Urinary bladder (tissue), 4 donors: Measurements from ENCODE around the gene LGMN. TPM values are rescaled to one million over a fixed set of nuclear protein-coding genes. Genes with fewer than 3 reads are reported as not detected.
"Not testable (repeated sequence)": the region's sequence is repeated elsewhere in the genome, so short reads cannot be mapped to it uniquely, and the experiment has no call there.

Experiments used
- DNase-seq: peaks from one replicate; pipeline ENCODE4 v3.0.0-alpha.2; 2015; ENCODE audit errors: extremely low spot score
- H3K27ac ChIP-seq: one replicate; pipeline ENCODE4 v1.5.1; 2013; ENCODE audit warnings: low read depth, mild to moderate bottlenecking, moderate library complexity
- H3K36me3 ChIP-seq: one replicate; pipeline ENCODE4 v1.6.1; 2013; ENCODE audit warnings: mild to moderate bottlenecking, moderate library complexity; ENCODE audit not compliant: insufficient read depth
- H3K4me1 ChIP-seq: one replicate; pipeline ENCODE4 v1.6.1; 2013; ENCODE audit warnings: mild to moderate bottlenecking, moderate library complexity; ENCODE audit not compliant: insufficient read depth
- H3K4me3 ChIP-seq: one replicate; pipeline ENCODE4 v1.5.1; 2013; ENCODE audit warnings: low read depth, low read length
- WGBS: extraction: QIAGEN DNeasy Blood & Tissue Kit; methylation state at CpG from one replicate; pipeline ENCODE4 v1.1.7; 2013; 5-methylcytosine and 5-hydroxymethylcytosine counted together
- polyA plus RNA-seq: library from polyadenylated mRNA; stranded (reverse); fragments of 200-250 nt; gene quantifications from one replicate; pipeline ENCODE4 v1.2.3, GENCODE V29; 2013
- total RNA-seq: library from RNA; depleted of rRNA; stranded (reverse); fragments of >200 nt; gene quantifications from one replicate; pipeline ENCODE4 v1.2.3, GENCODE V29; 2014
- donor health status: healthy with polysubstance abuse.
- donor health status: healthy.

The LGMN gene
- total and polyA plus RNA-seq, 2 donors: 76.5 to 131 TPM

DNA sequence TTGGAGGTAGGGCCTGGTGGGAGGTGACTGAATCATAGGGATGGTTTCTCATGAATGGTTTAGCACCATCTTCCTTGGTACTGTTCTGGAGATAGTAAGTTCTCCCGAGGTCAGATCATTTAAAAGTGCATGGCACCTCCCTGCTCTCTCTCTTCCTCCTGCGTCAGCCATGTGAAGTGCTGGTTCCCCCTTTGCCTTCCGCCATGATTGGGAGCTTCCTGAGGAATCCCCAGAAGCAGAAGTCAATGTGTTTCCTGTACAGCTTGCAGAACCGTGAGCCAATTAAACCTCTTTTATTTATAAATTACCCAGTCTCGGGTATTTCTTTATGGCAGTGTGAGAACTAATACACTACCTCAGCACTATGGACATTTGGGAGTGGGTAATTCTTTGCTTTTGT lies 4.8 kb upstream of the LGMN start:
- Histone ChIP-seq H3K4me3 (no peak overlapping the region), H3K4me1 (no peaks in the 10 kb centered on the region), H3K27ac (no peak overlapping the region), H3K36me3 (no peaks in the 10 kb centered on the region)
- no peak for DNase-seq
- WGBS: 70% methylated on average over 5 of the region's 5 CpGs

DNA sequence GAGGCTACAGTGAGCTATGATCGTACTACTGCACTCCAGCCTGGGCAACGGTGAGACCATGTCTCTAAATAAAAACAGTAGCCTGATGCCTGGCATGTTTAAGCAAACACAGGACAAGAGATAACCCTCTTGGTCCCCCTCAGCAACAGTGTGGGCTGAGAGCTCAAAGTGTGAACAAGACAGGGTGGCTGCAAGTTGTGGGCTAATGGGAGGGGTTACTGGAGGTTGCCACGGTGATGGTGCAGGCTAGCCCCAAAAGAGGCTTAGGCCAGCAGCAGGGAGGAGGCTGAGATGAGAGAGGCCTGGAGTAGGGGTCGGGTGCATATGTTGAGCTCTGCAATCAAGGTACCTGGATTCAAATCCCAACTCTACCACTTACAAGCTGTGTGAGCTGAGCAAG lies 3.4 kb upstream of the LGMN start:
- no peak for DNase-seq
- no peak overlapping the region for H3K27ac ChIP-seq
- whole genome bisulfite sequencing: 57% methylated on average over 4 of the region's 4 CpGs
- no peaks in the 10 kb centered on the region for H3K4me1 ChIP-seq
- H3K4me3 ChIP-seq: no peak overlapping the region
- no peaks in the 10 kb centered on the region for H3K36me3 ChIP-seq

DNA sequence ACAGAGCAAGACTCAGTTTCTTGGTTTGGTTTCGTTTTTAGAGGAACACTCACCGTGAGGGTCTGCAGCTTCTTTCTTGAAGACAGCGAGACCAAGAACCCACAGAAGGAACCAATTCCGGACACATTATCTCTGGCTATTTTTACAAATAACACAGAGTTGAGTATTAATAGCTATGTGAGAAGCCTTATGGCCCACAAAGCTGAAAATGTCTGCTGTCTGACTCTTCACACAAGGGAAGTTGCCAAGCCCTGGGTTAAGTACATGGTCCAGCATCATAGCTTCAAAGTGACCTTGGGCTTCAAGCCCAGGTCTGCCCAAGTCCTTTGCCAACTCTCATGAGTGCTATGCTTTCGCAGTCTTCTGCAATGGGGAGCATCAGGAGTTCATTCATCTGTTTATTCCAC lies 2.6 kb upstream of the LGMN start:
- Histone ChIP-seq H3K4me3 (no peak overlapping the region), H3K36me3 (no peaks in the 10 kb centered on the region), H3K27ac (no peak overlapping the region), H3K4me1 (no peaks in the 10 kb centered on the region)
- no peak for DNase-seq
- WGBS: 75% methylated on average over 5 of the region's 5 CpGs

DNA sequence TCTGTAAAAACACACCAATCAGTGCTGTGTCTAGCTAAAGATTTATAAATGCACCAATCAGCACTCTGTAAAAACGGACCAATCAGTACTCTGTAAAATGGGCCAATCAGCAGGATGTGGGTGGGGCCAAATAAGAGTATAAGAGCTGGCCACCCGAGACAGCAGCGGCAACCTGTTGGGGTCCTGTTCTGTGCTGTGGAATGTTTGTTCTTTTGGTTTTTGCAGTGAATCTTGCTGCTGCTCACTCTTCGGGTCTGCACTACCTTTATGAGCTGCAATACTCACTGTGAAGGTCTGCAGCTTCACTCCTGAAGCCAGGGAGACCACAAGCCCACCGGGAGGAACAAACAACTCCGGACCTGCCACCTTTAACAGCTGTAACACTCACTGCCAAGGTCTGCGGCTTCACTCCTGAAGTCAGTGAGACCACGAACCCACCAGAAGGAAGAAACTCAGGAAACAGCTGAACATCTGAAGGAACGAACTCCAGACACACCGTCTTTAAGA lies 1.8 kb upstream of the LGMN start:
- not testable (repeated sequence) for H3K27ac ChIP-seq, DNase-seq, H3K4me3 ChIP-seq, H3K4me1 ChIP-seq, H3K36me3 ChIP-seq
- WGBS: 83% methylated on average over 10 of the region's 10 CpGs

DNA sequence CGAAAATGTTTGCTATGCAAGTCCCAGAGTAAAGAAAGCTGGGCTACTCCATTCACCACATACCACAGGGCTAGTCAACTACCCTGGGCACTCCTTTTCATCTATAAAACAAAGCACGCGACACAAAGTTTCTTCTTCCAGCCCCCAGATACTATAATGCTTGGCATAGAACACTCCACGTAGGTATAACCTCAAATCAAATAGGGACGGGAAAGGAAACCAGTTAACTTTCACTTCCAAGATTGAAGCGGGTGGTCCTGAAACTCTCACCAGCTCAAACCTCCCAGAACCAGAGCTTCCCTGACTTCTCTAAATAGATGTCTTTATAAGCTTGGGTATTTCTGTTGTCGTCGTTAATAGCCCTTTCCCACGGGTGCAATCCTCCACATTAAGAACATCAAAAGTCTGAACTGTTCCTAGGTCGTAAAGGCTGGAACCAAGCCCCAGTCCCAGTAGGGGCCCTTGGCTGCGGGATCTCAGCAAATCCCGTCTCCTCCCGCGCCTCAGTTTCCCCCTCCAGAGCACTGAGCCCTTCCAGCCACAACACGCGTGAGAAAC lies 647 bp downstream of the LGMN start:
- Histone ChIP-seq H3K4me1 (no peaks in the 10 kb centered on the region), H3K4me3 (peak overlapping the region; percentile 72), H3K27ac (peak overlapping the region; percentile 77), H3K36me3 (no peaks in the 10 kb centered on the region)
- 3% methylated on average over 16 of the region's 16 CpGs for WGBS
- DNase-seq: no peak

DNA sequence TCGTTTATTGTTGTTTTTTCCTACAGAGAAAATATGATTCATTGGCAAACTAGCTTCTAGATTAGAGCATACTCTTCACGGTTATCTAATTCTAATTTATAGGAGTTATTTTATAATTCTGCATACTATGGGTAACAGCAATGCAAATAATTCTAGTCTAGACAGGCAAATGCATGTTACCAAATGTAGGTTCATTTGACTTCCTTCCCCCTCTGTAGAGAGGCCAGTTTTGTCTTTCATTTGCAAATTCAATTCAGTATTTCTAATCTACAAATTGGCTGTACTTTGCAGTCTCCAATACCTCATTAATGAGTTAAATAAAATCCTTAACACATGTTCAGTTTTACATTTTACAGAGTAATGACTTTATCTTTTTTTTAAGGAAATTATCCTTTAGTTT lies 4.2 kb downstream of the LGMN start:
- 63% methylated on average over 2 of the region's 2 CpGs for WGBS
- H3K4me1 ChIP-seq: no peaks in the 10 kb centered on the region
- no peak overlapping the region for H3K4me3 ChIP-seq
- no peak overlapping the region for H3K27ac ChIP-seq
- no peak for DNase-seq
- H3K36me3 ChIP-seq: no peaks in the 10 kb centered on the region

DNA sequence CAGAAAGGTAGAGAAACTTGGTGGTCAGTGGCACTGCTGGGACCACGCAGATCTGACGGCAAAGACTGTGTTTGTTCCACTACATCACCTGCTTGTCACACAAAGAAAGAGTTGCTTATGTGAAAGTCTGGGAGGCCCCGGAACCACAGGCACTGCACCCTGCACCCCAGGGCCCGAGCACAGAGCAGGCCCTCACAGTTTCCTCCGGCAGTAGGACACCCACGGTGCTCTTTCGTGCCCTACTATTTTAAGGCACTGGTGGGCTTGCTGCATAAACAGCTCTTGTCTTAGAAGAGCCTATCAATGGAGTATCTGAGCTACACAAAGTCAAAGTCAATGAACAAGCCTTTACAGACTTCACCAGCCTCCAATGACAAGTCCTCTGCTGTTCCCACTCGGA lies 8.0 kb downstream of the LGMN start:
- Histone ChIP-seq H3K36me3 (no peaks in the 10 kb centered on the region), H3K4me3 (no peak overlapping the region), H3K27ac (no peak overlapping the region), H3K4me1 (no peaks in the 10 kb centered on the region)
- WGBS: 92% methylated on average over 8 of the region's 8 CpGs
- no peak for DNase-seq

DNA sequence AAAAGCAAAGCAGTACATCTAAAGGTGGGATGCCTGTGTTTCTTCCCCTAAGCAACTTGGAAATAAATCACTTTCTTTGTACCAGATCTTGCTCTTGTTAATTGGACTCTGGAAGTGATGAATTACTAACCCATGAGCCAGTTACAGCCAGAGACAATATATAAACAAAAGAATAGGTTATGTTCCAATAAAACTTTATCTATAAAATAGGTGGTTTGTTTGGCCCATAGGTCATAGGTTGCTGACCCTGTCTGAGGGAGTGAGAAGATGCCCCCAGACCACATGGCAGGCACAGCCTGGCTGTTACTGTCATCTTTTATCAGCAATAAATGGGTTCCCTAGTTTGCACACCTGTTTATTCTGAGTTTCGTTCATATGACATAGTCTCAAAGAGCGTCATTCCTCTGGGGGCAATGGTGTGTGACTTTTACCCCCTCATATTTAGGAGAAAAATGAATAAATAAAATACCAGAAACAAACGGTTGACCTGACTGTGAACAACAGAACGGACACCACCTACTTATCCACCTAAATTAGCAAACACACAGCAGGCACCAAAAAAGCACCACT lies 10.7 kb downstream of the LGMN start:
- DNase-seq: no peak

DNA sequence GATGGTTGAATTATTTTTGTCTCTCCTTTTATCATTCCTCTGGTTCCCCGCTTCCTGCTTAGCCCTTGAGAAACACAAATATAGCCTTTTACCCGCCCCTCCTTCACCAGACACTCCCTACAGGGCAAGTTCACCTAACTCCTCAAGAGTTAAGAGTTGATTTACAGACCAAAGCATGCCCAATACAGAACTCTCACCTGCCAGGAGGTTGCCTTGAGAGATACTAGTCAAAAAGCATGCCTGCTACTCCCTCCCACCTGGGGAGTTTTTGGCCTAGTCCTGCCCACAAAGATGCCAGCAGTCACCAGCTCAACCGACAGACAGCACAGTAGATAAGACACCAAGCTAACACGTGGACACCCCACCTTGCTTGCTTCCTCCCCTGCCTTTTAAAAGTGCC lies 11.2 kb downstream of the LGMN start:
- H3K4me1 ChIP-seq: no peaks in the 10 kb centered on the region
- no peak for DNase-seq
- WGBS: 59% methylated on average over 4 of the region's 4 CpGs
- H3K27ac ChIP-seq: no peak overlapping the region
- no peak overlapping the region for H3K4me3 ChIP-seq
- no peaks in the 10 kb centered on the region for H3K36me3 ChIP-seq

More for the DNA sequence above, 10.7 kb downstream of the LGMN start:
- no peak overlapping the region for H3K4me3 ChIP-seq
- no peaks in the 10 kb centered on the region for H3K36me3 ChIP-seq
- H3K4me1 ChIP-seq: no peaks in the 10 kb centered on the region
- 90% methylated on average over 4 of the region's 4 CpGs for WGBS
- no peak overlapping the region for H3K27ac ChIP-seq

DNA sequence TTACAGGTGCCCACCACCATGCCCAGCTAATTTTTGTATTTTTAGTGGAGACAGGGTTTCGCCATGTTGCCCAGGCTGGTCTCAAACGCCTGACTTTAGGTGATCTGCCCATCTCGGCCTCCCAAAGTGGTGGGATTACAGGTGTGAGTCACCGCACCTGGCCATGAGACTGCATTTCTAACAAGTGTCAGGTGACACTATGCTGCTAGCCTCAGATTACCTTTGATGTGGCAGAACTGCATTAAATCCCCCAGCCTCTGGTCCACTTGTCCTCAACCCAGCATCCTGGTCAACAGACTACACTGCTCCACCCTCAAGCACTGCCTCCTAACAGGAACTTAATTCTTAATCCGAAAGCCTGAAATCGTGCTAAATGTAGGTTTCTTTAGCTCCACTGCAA lies 13.1 kb downstream of the LGMN start:
- WGBS: 87% methylated on average over 6 of the region's 6 CpGs
- H3K4me3 ChIP-seq: no peak overlapping the region
- H3K4me1 ChIP-seq: no peaks in the 10 kb centered on the region
- no peak for DNase-seq
- no peaks in the 10 kb centered on the region for H3K36me3 ChIP-seq
- H3K27ac ChIP-seq: no peak overlapping the region

DNA sequence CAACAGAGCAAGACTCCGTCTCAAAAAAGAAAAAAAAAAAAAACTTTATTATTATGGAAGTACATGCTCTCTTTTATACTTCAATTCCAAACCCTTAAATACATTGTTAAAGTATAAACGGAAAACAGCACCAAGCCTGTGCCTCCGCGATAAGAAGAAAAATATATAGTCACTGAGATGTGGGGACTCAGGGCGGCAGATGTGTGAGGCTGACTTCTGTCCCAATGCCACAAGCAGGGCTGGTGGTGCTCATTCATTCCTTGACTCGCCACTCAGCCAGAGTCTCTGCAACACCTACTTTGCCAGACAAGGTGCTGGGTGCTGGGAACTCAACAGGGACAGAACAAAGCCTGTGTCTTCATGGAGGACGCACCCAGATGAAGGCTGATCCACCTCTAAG lies 13.8 kb downstream of the LGMN start:
- Histone ChIP-seq H3K4me3 (no peak overlapping the region), H3K4me1 (no peaks in the 10 kb centered on the region), H3K27ac (no peak overlapping the region), H3K36me3 (no peaks in the 10 kb centered on the region)
- no peak for DNase-seq
- WGBS: 95% methylated on average over 7 of the region's 7 CpGs

DNA sequence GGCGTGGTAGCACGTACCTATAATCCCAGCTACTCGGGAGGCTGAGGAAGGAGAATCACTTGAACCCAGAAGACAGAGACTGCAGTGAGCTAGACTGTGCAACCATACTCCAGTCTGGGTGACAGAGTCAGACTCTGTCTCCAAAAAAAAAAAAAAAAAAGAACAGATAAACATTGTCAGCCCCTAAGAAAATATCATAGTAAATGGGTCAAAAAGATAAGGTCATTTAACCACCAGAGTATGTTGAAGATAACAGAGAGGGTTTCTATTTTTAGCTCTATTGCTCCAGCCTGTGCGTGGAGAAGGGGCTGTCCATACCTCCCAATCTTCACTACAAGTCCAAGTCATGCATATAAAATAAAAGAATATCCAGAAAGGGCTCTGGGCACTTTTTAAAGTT lies 15.4 kb downstream of the LGMN start:
- Histone ChIP-seq H3K4me3 (no peak overlapping the region), H3K27ac (no peak overlapping the region), H3K36me3 (no peaks in the 10 kb centered on the region), H3K4me1 (no peaks in the 10 kb centered on the region)
- 74% methylated on average over 4 of the region's 4 CpGs for WGBS
- DNase-seq: no peak

DNA sequence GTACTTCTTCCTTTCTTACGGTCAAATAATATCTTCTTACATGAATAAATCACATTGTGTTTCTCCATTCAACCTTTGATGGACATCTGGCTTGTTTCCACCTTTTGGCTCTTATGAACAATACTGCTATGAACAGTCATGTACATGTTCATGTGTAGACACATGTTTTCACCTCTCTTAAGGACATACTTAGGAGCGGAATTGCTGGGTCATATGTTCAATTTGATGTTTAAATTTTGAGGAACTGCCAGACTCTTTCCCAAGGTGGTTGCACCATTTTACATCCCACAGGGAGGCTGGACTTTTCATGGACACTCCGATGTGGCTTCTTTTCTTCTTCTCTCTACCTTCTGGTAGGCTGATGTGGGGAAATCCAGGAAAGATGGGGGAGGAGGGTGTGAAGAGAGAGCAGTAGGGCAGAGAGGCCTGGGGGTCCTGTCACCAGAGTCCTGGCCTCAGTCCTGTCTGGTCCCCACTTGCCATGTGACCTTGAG lies 16.8 kb downstream of the LGMN start:
- DNase-seq: no peak
- WGBS: 97% methylated on average over 3 of the region's 3 CpGs

DNA sequence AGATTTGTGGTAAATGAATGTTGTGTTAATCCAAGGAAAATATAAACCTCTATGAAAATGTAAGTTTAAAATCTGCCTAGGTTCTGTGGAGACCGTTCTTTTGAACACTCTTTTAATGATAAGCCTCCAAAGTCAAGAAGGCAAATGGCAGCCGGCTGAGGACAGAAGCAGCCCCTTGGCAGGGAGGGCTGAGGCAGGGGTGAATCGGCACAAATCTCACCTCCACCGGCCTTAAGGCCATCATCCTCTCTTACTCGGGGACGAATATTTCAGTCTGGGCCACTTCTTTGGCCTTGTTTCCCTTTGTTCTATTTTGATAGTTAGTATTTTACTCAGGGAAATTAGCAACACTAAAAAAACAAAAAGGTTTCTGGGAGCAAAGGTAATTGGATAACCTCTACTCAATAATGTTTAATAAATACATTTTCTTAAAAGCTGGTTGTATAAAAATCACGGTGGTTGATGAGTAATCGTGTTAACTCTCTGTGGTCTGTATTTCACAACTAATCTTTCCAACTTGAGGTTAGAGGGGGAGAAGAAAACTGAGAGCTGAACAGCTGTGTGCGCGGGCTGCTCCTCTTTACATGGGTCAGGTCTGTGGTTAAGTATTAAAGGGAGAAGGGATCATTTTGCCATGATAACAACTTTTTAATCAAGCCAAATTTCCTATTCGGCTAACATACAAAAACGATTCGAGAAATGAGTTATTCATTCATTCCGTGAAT lies 18.6 kb downstream of the LGMN start:
- WGBS: 69% methylated on average over 14 of the region's 14 CpGs
- no peaks in the 10 kb centered on the region for H3K36me3 ChIP-seq
- DNase-seq: no peak
- H3K4me1 ChIP-seq: peaks cover 2% of the 10 kb centered on the region
- no peak overlapping the region for H3K4me3 ChIP-seq
- no peak overlapping the region for H3K27ac ChIP-seq

More for the DNA sequence above, 16.8 kb downstream of the LGMN start:
- Histone ChIP-seq H3K4me1 (no peaks in the 10 kb centered on the region), H3K36me3 (no peaks in the 10 kb centered on the region), H3K27ac (no peak overlapping the region), H3K4me3 (no peak overlapping the region)
